ENCODE results near the gene ROCK2. TPM values are rescaled to one million over a fixed set of nuclear protein-coding genes. Genes with fewer than 3 reads are reported as not detected.

Gene ROCK2
- polyA plus RNA-seq, 2 of the 4 experiments (the other 2 are of a cell fraction) = 34.0 to 38.7 TPM

- 0 out of 3 replicates have a peak, but pooled peaks cover 4% of the 10 kb centered on the region for H3K9me3 ChIP-seq
- TF ChIP-seq, protein P1, sequence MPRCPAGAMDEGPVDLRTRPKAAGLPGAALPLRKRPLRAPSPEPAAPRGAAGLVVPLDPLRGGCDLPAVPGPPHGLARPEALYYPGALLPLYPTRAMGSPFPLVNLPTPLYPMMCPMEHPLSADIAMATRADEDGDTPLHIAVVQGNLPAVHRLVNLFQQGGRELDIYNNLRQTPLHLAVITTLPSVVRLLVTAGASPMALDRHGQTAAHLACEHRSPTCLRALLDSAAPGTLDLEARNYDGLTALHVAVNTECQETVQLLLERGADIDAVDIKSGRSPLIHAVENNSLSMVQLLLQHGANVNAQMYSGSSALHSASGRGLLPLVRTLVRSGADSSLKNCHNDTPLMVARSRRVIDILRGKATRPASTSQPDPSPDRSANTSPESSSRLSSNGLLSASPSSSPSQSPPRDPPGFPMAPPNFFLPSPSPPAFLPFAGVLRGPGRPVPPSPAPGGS (IDR thresholded peaks at IDR 0.05) = no peak
- TF ChIP-seq HOXB5 (CRISPR knock-in tag; IDR thresholded peaks at IDR 0.05) (no peak), CHD2 (IDR thresholded peaks at IDR 0.05; ENCODE audit: low read length, partially characterized antibody) (no peak), ZSCAN20 (CRISPR knock-in tag; IDR thresholded peaks at IDR 0.05) (no peak)
- ATAC-seq = no peak
- H3K4me3 ChIP-seq = no peak overlapping the region
- WGBS (ENCODE audit: missing lambda C conversion rate) = 33% methylated on average over 3 of the region's 3 CpGs
- no peak overlapping the region for H3K27ac ChIP-seq
- no peak for FAIRE-seq
- DNase-seq (ENCODE audit: low read depth in 1 of 2, low spot score in 1 of 2) = no peak
- CTCF ChIA-PET = interaction anchor here (0.6 to 16.6 kb wide), 3 partner anchors 14 to 437 kb away, joined by 3 to 224 read pairs (median 4); a partner anchor contains a TSS
- POLR2A ChIA-PET = no interaction called here
- H3K4me2 ChIP-seq = no peak overlapping the region
- H3K4me1 ChIP-seq = 0 out of 3 replicates have a peak, but pooled peaks cover 4% of the 10 kb centered on the region
These were observed 197.2 kb downstream of the ROCK2 start for GRCh38 chr2:11147263-11147662.

DNA sequence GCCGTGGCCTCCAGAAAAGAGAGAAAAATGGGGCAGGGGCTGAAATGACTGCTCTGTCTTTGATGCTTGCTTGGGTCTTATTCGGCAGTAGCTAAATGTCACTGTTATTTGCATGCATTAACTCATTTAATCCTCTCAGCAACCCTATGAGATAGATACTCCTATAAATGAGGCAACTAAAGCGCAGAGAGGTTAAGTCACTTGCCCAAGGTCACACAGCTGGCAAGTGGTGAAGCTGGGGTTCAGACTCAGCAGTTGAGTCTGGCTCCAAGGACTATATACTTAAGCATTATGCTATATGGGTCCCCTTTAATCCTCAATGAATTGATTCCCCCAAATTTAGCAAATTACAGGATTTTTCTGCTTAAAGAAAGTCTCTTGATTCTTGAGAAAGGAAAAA is 198.4 kb downstream of the ROCK2 start:
- POLR2A ChIA-PET = no interaction called here
- Histone ChIP-seq H3K27ac (no peak overlapping the region), H3K4me1 (0 out of 3 replicates have a peak, but pooled peaks cover 4% of the 10 kb centered on the region), H3K4me3 (no peak overlapping the region), H3K9me3 (0 out of 3 replicates have a peak, but pooled peaks cover 4% of the 10 kb centered on the region), H3K4me2 (no peak overlapping the region)
- no peak for DNase-seq (ENCODE audit: low read depth in 1 of 2, low spot score in 1 of 2)
- TF ChIP-seq FOSB (CRISPR knock-in tag; IDR thresholded peaks at IDR 0.05) (no peak), ESRRA (IDR thresholded peaks at IDR 0.05; ENCODE audit: borderline replicate concordance, low read length) (no peak), ZFP36 (IDR thresholded peaks at IDR 0.05; ENCODE audit: borderline replicate concordance, partially characterized antibody) (peak; percentile 48)
- CTCF ChIA-PET = interaction anchor here (1.0 to 16.6 kb wide), 4 partner anchors 13 to 437 kb away, joined by 3 to 224 read pairs (median 17); a partner anchor contains a TSS
- FAIRE-seq = no peak
- no peak for ATAC-seq
- WGBS (ENCODE audit: missing lambda C conversion rate) = 83% methylated on average over 3 of the region's 3 CpGs

- ChIA-PET POLR2A (no interaction called here), CTCF (interaction anchor here (0.7 to 16.6 kb wide), 8 partner anchors 12 to 438 kb away, joined by 3 to 224 read pairs (median 4); a partner anchor contains a TSS)
- ATAC-seq (0 out of 6 replicates have a peak, but pooled peaks of 1 of the 2 experiments have one; percentile 14), FAIRE-seq (no peak), DNase-seq (ENCODE audit: low read depth in 1 of 2, low spot score in 1 of 2) (no peak)
- no peak overlapping the region for H3K4me3 ChIP-seq
- no peak for TF ChIP-seq NFE2L2 (conservative IDR thresholded peaks at IDR 0.05; ENCODE audit: low read length)
- no peak for TF ChIP-seq TFCP2L1 (CRISPR knock-in tag; IDR thresholded peaks at IDR 0.05)
- no peak for TF ChIP-seq SMC3 (IDR thresholded peaks at IDR 0.05)
- TF ChIP-seq, protein P2, sequence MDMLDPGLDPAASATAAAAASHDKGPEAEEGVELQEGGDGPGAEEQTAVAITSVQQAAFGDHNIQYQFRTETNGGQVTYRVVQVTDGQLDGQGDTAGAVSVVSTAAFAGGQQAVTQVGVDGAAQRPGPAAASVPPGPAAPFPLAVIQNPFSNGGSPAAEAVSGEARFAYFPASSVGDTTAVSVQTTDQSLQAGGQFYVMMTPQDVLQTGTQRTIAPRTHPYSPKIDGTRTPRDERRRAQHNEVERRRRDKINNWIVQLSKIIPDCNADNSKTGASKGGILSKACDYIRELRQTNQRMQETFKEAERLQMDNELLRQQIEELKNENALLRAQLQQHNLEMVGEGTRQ (IDR thresholded peaks at IDR 0.05) = no peak
- no peak for TF ChIP-seq ZC3H11A (IDR thresholded peaks at IDR 0.05)
- 0 out of 3 replicates have a peak, but pooled peaks cover 4% of the 10 kb centered on the region for H3K4me1 ChIP-seq
- no peak overlapping the region for H3K4me2 ChIP-seq
- 95% methylated on average over 1 of the region's 1 CpG for WGBS (ENCODE audit: missing lambda C conversion rate)
- 0 out of 3 replicates have a peak, but pooled peaks cover 4% of the 10 kb centered on the region for H3K9me3 ChIP-seq
- H3K27ac ChIP-seq = no peak overlapping the region
These were observed 199.1 kb downstream of the ROCK2 start for GRCh38 chr2:11145350-11145749.

DNA sequence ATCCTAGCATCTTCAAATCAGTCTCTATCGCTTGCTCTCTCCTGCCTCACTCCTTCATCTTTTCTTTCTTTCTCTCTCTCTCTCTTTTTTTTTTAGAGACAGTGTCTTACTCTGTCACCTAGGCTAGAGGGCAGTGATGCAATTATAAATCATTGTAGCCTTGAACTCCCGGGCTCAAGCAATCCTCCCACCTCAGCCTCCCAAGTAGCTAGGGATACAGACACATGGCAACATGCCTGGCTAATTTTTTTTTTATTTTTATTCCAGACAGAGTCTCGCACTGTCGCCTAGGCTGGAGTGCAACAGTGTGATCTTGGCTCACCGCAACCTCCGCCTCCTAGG is 199.7 kb downstream of the ROCK2 start:
- Histone ChIP-seq H3K4me2 (no peak overlapping the region), H3K27ac (no peak overlapping the region), H3K4me1 (0 out of 3 replicates have a peak, but pooled peaks cover 4% of the 10 kb centered on the region), H3K9me3 (0 out of 3 replicates have a peak, but pooled peaks cover 4% of the 10 kb centered on the region), H3K4me3 (no peak overlapping the region)
- DNase-seq (ENCODE audit: low read depth in 1 of 2, low spot score in 1 of 2) (no peak), ATAC-seq (peak in 1 of 2 experiments; percentile 11; a peak in 2 of 6 replicates), FAIRE-seq (no peak)
- ChIA-PET CTCF (interaction anchor here (1.1 to 16.6 kb wide), 6 partner anchors 12 to 439 kb away, joined by 3 to 224 read pairs (median 9); a partner anchor contains a TSS), POLR2A (interaction anchor here (1.8 kb wide), 1 partner anchor 10 kb away, joined by 7 read pairs; the partner anchor contains the start of gene SLC66A3)
- TF ChIP-seq ZFP36 (IDR thresholded peaks at IDR 0.05; ENCODE audit: borderline replicate concordance, partially characterized antibody) (no peak), RAD21 (conservative IDR thresholded peaks at IDR 0.05 in 1 of 2, IDR thresholded peaks at IDR 0.05 in 1 of 2) (peak in 1 of 2 experiments; percentile 19; a peak in 1 of 5 replicates)
- 78% methylated on average over 6 of the region's 6 CpGs for WGBS (ENCODE audit: missing lambda C conversion rate)
